Ishikawa (cell line): ENCODE results near the gene ALOX5AP.

Source experiments
- EP300 ChIP-seq: IDR thresholded peaks from 2 replicates; pipeline ENCODE4 v1.6.1; 2012; ENCODE audit warnings: borderline replicate concordance
- NFIC ChIP-seq: IDR thresholded peaks from 2 replicates; pipeline ENCODE4 v1.6.1; 2012
- TF ChIP-seq, protein P1 (sequence below): IDR thresholded peaks from 2 replicates; pipeline ENCODE4 v1.6.1; 2012; ENCODE audit warnings: low read depth, mild to moderate bottlenecking

DNA sequence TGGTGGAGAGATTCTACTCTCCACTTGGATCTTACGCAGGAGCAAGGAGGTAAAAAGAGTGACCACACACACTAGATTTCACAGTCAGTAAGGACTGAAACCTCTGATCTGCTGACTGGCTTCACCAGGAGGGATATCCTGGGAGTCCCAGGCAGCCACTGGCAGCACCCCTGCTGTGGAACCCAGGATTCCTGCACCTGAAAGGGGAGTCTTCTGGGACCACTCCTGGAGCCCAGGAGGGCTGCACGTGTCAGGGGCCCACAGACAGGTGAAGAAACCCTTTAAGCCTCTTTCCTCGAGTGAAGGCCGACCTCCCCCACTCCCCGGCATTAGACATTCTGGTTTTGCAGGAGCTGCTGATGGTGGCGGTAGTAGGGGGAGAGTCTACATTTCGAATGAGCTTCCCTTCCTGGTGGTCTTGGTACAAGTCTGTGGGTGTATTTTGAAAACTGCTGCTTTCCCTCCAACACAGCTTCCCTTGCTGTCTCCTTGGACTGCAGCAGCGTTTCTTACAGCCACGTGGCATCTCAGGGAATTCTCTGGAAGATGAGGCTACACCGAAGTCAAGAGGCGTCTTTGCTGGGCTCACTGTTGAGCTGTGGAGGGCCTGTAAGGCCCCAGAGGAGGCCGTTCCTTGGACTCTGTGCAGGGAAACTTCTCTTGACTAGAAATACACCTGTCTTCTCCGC is 62.6 kb downstream of the ALOX5AP start:
- TF ChIP-seq EP300 (no peak), NFIC (no peak)
- TF ChIP-seq, protein P1, sequence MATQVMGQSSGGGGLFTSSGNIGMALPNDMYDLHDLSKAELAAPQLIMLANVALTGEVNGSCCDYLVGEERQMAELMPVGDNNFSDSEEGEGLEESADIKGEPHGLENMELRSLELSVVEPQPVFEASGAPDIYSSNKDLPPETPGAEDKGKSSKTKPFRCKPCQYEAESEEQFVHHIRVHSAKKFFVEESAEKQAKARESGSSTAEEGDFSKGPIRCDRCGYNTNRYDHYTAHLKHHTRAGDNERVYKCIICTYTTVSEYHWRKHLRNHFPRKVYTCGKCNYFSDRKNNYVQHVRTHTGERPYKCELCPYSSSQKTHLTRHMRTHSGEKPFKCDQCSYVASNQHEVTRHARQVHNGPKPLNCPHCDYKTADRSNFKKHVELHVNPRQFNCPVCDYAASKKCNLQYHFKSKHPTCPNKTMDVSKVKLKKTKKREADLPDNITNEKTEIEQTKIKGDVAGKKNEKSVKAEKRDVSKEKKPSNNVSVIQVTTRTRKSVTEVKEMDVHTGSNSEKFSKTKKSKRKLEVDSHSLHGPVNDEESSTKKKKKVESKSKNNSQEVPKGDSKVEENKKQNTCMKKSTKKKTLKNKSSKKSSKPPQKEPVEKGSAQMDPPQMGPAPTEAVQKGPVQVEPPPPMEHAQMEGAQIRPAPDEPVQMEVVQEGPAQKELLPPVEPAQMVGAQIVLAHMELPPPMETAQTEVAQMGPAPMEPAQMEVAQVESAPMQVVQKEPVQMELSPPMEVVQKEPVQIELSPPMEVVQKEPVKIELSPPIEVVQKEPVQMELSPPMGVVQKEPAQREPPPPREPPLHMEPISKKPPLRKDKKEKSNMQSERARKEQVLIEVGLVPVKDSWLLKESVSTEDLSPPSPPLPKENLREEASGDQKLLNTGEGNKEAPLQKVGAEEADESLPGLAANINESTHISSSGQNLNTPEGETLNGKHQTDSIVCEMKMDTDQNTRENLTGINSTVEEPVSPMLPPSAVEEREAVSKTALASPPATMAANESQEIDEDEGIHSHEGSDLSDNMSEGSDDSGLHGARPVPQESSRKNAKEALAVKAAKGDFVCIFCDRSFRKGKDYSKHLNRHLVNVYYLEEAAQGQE: no peak
